DMS53 (cell line): Measurements from ENCODE around the gene PDE6H.

Source experiments
- DNase-seq: peaks from one replicate; lab custom pipeline; 2025; lab: John Stamatoyannopoulos, UW

The PDE6H gene

GRCh38 chr12:14972816-14973215, at the start of gene PDE6H:
PDE6H (plus strand) TSS chr12:14973042; CDS start chr12:14978013, 4,971 bp downstream.
- DNase-seq, result no peak

- DNase-seq, result no peak
Observed at GRCh38 chr12:14923944-14924343, 48.9 kb upstream of the PDE6H start.

- no peak for DNase-seq
Observed at GRCh38 chr12:14924541-14924940, 48.3 kb upstream of the PDE6H start.

DNA sequence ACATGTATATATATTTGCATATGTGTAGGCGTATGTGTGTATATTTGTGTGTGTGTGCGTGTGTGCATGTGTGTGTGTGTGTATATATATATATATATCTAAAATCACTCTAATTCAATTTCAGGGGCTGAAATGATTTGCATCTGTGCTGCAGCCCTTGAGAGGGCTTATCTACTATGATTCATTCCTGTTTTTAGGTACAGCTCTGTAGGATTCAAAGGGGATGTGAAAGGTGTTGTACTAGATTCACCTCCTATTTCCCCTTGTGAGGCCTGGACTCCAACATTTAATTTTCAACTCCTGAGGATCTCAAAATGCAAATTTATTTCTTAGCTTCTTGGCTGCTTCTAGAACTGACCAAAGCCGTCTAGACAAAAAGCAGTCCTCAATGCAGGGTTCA, 45.6 kb upstream of the PDE6H start:
- no peak for DNase-seq

- DNase-seq, result peak; percentile 96
Observed at GRCh38 chr12:14928931-14929330, 43.9 kb upstream of the PDE6H start.

GRCh38 chr12:14930299-14930698, 42.5 kb upstream of the PDE6H start:
- DNase-seq, result no peak

- DNase-seq, result no peak
Observed at GRCh38 chr12:14931359-14931758, 41.5 kb upstream of the PDE6H start.

GRCh38 chr12:14931791-14932560, 40.9 kb upstream of the PDE6H start:
- no peak for DNase-seq

- peak; percentile 61 for DNase-seq
Observed at GRCh38 chr12:14934511-14934910, 38.3 kb upstream of the PDE6H start.

DNA sequence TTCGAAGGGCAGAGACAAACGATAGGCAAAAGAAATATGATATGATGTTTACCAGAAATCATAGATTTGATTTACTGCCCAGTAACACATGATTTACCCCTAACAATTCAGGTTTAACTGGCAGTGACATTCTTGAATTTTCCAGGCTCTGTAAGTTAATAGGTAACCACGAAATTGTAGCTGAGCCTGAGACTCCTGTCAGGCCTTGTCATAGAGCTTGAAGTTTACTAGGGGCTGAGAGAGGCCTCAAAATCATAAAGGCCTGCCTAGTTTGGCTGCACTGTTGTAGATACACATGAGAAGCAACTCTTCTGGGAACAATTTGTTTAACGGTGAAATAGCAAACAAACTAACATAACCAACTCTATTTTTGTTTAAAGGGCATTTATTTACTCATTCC, 37.8 kb upstream of the PDE6H start:
- peak; percentile 83 for DNase-seq

- peak; percentile 66 for DNase-seq
Observed at GRCh38 chr12:14936224-14936861, 36.5 kb upstream of the PDE6H start.

GRCh38 chr12:14937014-14937413, 35.8 kb upstream of the PDE6H start:
- DNase-seq, result no peak

GRCh38 chr12:14937689-14938088, 35.2 kb upstream of the PDE6H start:
- peak; percentile 54 for DNase-seq

DNA sequence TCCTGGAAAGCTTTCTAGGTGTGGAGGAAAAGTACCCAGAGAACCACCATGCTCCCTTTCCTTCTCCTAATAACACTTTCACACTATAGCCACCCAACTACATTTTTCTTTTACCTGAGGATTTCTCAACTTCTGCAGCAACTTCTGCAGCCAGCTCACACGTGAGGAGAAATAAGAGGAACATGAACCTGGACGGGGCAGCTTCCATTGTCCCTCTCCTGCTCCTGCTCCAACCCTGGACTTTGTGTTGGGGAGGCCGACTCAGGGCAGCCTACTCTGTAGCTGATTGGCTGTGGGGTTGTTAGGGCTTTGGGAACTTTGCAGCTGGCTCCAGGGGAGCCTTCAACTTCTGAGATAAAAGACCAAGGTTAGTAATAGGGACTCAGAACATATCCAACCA, 34.5 kb upstream of the PDE6H start, which contains the start of gene ERP27:
ERP27 (minus strand) TSS at position 237 of the 400 bp plus-strand sequence; CDS start at position 208, 29 bp downstream.
- DNase-seq, result no peak

- no peak for DNase-seq
Observed at GRCh38 chr12:14941369-14941768, 31.5 kb upstream of the PDE6H start.

DNA sequence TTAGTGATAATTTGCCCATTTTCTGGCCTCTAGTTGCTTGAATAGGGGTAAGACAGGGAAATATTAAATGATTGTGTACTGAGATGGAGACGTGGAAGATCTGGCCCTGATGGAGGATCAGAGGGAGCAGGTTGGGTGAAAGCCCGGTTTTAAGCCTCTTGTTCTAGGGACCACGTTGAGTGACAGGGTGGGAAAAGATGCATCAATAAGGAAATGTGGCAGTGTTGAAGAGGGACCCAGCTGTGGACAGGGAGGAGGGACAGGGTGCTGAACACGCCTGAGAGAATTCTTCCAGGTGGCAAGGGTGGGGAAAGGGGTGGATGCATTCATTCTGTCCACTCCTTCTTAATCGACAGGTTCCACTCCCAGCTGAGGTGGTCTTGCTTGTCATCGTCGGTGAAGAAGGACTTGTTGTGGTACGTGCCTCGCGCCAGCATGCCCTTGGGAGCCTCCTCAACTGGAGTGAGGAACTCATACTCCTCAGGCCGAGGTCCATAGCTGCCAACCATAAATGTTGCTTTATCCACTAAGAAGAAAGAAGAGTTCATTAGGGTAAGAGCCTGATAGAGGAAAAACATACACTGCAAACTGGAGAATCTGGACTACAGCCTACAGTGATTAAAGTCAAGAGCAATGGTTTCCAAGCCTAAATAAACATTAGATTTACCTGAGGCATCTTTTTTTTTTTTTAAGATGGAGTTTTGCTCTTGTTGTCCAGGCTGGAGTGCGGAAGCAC, 30.5 kb upstream of the PDE6H start:
- no peak for DNase-seq

DNA sequence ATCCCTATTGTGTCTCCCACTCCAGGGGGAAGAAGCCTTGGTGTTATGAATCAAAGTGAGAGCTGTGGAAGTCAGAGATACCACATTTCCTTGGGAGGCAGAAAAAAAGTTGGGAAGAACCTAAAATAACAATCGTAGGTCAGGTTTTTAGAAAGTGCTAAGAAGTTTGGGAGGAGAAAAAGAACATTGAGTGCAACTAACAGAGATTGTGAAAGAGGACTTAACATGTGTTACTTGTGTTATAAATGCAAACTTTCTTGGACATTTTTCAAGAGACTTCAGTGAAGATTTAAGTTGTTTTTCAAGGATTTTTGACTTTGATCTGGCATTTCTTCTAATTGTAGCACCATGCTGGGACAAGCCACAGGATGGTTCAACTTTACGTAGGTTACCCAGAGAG, 26.7 kb upstream of the PDE6H start:
- DNase-seq, result no peak

GRCh38 chr12:14946861-14947260, 26.0 kb upstream of the PDE6H start:
- DNase-seq, result peak; percentile 92

GRCh38 chr12:14948672-14949071, 24.2 kb upstream of the PDE6H start:
- DNase-seq, result peak; percentile 97

- DNase-seq, result no peak
Observed at GRCh38 chr12:14949631-14950030, 23.2 kb upstream of the PDE6H start.

- peak; percentile 25 for DNase-seq
Observed at GRCh38 chr12:14950421-14950820, 22.4 kb upstream of the PDE6H start.

DNA sequence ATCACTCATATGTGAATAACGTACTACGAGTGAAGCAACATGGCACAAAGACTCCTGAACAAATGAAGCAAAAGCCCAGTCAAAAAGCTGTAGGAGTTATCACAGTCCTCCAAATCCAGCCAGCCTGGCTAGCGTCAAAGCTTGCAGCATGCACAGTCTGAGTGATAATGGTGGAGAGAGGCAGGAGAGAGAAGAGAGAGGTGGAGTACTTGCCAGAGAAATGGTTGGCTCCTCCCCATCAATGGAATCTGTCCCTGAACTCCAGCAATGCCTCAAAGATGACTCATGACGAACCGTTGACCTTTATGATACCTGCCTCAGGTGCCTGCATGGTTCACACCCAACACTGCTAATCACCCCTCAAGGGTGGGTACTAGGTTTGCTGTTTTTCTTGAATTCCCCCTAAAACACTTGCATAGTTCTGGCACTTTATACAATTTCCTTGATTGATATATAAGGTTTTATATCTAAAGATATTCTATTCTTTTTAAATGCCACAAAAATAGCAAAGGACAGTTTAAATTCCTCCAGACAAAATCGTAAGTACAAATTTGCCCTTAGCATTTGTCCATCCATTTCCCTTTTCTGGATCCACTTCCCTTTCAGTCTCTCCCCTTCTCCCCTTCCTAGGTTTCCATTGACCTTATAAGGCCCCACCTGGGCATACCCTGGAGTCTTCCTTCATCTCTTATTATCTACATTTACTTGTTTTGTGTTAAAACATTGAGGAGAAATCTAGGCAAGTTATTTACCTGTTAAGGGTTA, 21.7 kb upstream of the PDE6H start:
- peak; percentile 93 for DNase-seq
